ENCODE results near the gene TMEM18. TPM values are rescaled to one million over a fixed set of nuclear protein-coding genes. Genes with fewer than 3 reads are reported as not detected.

The TMEM18 gene
- total RNA-seq, 2 donors from 2014 or later, result 10.9 to 13.2 TPM

DNA sequence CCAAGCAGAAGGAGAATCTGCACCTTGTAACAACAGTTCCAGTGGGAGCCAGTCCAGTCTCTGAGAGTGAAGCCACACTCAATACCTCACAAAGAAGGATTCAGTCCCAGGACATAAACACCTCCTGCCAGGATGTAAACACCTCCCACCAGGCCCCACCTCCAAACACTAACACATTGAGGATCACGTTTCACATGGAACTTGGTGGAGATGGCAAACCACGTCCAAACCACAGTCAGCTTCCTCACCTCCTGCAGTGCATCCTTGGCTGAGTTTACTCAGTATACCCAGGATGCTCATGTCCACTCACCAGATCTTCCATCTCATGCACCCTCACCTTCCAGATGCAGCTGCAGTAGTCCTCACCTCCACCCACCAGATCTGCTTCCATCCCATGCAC is 37.8 kb upstream of the TMEM18 start:
- intact Hi-C loops (cut with DNase I), result loop anchor here (10.0 kb wide), 1 partner anchor 830 kb away; no protein-coding TSS in a partner anchor

DNA sequence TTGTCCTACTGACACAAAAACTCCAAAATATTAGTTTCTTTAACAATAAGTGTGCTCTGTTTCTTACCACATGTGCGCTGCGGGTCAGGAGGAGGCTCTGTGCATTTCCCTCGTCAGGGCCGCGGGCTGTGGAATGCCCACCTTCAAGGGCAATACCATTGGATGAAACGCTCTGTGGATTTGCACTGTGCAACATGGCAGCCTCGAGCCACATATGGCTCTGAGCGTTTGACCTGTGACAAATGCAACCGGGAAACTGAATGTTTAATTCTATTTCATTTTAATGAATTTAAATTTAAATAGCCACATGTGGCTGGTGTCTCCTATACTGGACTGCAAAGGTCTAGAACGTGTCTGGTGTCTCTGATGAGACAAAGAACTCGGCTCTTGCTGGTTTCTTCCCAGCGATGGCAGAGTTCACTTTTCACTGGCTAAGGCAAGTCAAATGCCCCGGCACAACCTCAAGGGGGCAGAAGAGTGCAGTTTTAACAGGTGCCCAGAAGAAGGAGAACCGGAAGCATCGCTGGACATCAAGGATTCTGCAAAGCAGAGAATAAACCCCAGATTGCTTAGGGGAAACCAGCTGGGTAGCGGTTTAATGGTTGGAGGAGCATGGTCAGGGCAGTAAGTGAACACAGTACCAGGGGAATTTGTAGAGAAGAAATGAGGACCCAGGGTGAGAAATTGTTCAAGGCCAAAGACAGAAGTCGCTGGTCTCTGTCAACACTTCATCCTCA is 37.0 kb upstream of the TMEM18 start:
- intact Hi-C loops (cut with DNase I), result loop anchor here (10.0 kb wide), 1 partner anchor 831 kb away; no protein-coding TSS in a partner anchor
- Histone ChIP-seq H3K4me3 (no peak overlapping the region), H3K4me1 (no peaks in the 10 kb centered on the region), H3K27ac (no peak overlapping the region), H3K9me3 (no peaks in the 10 kb centered on the region), H3K36me3 (replicated peaks in 1 of 2; ENCODE audit: insufficient read depth in 1 of 2, low read depth in 2 of 2) (no peaks in the 10 kb centered on the region), H3K27me3 (no peaks in the 10 kb centered on the region)
- peak; percentile 91 for ATAC-seq
- peak; percentile 71 to 83 (median 74) for DNase-seq
- WGBS, 2 donors, result 43 to 45% methylated on average over 17 of the region's 17 CpGs
- TF ChIP-seq POLR2A (IDR thresholded peaks at IDR 0.05), result no peak
- TF ChIP-seq, protein P1, sequence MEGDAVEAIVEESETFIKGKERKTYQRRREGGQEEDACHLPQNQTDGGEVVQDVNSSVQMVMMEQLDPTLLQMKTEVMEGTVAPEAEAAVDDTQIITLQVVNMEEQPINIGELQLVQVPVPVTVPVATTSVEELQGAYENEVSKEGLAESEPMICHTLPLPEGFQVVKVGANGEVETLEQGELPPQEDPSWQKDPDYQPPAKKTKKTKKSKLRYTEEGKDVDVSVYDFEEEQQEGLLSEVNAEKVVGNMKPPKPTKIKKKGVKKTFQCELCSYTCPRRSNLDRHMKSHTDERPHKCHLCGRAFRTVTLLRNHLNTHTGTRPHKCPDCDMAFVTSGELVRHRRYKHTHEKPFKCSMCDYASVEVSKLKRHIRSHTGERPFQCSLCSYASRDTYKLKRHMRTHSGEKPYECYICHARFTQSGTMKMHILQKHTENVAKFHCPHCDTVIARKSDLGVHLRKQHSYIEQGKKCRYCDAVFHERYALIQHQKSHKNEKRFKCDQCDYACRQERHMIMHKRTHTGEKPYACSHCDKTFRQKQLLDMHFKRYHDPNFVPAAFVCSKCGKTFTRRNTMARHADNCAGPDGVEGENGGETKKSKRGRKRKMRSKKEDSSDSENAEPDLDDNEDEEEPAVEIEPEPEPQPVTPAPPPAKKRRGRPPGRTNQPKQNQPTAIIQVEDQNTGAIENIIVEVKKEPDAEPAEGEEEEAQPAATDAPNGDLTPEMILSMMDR (IDR thresholded peaks at IDR 0.05), result peak; percentile 55 to 80 (median 74)

More for the DNA sequence above, 37.8 kb upstream of the TMEM18 start:
- ATAC-seq (no peak), DNase-seq (no peak)
- 39 to 58% methylated on average over 2 of the region's 2 CpGs for WGBS, 2 donors
- TF ChIP-seq, protein P1 (IDR thresholded peaks at IDR 0.05), result no peak
- TF ChIP-seq POLR2A (IDR thresholded peaks at IDR 0.05), result no peak
- Histone ChIP-seq H3K4me1 (no peaks in the 10 kb centered on the region), H3K4me3 (no peak overlapping the region), H3K9me3 (no peaks in the 10 kb centered on the region), H3K27ac (no peak overlapping the region), H3K27me3 (no peaks in the 10 kb centered on the region), H3K36me3 (replicated peaks in 1 of 2; ENCODE audit: insufficient read depth in 1 of 2, low read depth in 2 of 2) (no peaks in the 10 kb centered on the region)

DNA sequence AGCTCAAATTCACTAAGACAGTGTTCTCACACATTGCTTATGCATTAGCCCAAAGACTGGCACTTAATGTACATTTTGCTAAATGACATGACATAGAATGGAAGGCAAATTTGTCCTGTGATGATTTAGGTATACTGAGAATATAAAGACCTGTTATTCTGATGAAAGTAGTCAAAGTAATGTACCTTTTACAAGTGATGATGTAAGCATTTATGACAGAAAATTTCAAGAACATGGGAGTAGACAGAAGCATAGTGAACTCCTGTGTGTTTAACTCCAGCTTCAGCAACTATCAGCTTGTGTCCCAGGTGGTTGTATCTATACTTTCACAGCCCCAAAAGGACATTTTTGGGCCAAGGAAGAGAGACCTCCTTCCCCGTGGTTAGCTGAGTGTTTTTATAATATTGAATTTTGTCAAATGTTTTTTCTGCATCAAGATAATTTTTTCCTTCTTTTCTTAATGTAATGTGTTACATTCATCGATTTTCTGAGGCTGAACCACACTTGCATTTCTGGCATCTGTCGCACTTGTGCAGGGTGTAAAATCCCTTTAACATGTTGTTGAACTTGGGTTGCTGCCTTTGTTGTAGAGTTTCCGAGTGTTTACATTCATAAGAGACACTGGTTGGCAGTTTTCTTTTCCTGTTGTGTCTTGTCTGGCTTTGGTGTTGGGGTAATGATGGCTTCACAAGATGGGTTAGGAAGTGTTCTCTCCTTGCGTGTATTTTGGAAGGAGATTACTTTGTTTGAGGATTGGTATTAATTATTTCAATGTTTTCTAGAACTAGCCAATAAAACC is 33.9 kb upstream of the TMEM18 start:
- no peak for TF ChIP-seq POLR2A (IDR thresholded peaks at IDR 0.05)
- TF ChIP-seq, protein P1 (IDR thresholded peaks at IDR 0.05), result no peak
- no peak for ATAC-seq
- H3K36me3 ChIP-seq (replicated peaks in 1 of 2; ENCODE audit: insufficient read depth in 1 of 2, low read depth in 2 of 2), result no peaks in the 10 kb centered on the region
- DNase-seq, result no peak
- no peaks in the 10 kb centered on the region for H3K27me3 ChIP-seq
- intact Hi-C loops (cut with DNase I), result loop anchor here (10.0 kb wide), 1 partner anchor 834 kb away; no protein-coding TSS in a partner anchor
- no peaks in the 10 kb centered on the region for H3K4me1 ChIP-seq
- no peaks in the 10 kb centered on the region for H3K9me3 ChIP-seq
- H3K27ac ChIP-seq, result no peak overlapping the region
- H3K4me3 ChIP-seq, result no peak overlapping the region
- 59 to 69% methylated on average over 5 of the region's 5 CpGs for WGBS, 2 donors

DNA sequence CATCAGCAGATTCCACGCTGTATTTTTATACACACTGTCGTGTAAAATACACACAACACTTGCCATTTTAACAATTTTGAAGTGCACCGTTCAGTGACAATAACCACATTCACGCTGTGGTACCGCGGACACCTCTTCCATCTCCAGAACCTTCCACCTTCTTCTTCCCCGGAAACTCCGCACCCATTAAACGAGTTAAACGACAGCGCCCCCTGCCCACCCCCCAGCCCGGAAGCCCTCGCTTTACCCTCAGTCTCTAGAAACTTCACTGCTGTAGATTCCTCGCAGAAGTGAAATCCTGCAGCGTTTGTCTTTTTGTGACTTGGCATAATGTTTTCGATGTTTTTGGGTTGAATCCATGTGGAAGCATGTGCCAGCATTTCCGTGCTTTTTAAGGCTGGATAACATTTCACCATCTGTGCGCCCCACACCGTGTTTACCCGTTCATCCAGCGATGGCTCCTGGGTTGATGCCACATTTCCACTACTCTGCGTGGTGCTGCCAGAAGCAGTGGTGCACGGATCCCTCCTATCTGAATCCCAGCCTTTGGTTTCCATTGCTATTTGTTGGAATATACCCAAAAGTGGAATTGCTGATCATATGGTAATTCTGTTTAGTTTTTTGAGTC is 32.0 kb upstream of the TMEM18 start:
- no peak overlapping the region for H3K4me3 ChIP-seq
- no peak overlapping the region for H3K27ac ChIP-seq
- ATAC-seq (no peak), DNase-seq (no peak)
- intact Hi-C loops (cut with DNase I), result no loop called here
- no peaks in the 10 kb centered on the region for H3K27me3 ChIP-seq
- TF ChIP-seq POLR2A (IDR thresholded peaks at IDR 0.05), result no peak
- TF ChIP-seq, protein P1 (IDR thresholded peaks at IDR 0.05), result no peak
- H3K4me1 ChIP-seq, result no peaks in the 10 kb centered on the region
- WGBS, 2 donors, result 59 to 65% methylated on average over 23 of the region's 23 CpGs
- H3K9me3 ChIP-seq, result no peaks in the 10 kb centered on the region
- no peaks in the 10 kb centered on the region for H3K36me3 ChIP-seq (replicated peaks in 1 of 2; ENCODE audit: insufficient read depth in 1 of 2, low read depth in 2 of 2)
